Measurements from ENCODE around the gene DIAPH3.

DIAPH3 gene

DNA sequence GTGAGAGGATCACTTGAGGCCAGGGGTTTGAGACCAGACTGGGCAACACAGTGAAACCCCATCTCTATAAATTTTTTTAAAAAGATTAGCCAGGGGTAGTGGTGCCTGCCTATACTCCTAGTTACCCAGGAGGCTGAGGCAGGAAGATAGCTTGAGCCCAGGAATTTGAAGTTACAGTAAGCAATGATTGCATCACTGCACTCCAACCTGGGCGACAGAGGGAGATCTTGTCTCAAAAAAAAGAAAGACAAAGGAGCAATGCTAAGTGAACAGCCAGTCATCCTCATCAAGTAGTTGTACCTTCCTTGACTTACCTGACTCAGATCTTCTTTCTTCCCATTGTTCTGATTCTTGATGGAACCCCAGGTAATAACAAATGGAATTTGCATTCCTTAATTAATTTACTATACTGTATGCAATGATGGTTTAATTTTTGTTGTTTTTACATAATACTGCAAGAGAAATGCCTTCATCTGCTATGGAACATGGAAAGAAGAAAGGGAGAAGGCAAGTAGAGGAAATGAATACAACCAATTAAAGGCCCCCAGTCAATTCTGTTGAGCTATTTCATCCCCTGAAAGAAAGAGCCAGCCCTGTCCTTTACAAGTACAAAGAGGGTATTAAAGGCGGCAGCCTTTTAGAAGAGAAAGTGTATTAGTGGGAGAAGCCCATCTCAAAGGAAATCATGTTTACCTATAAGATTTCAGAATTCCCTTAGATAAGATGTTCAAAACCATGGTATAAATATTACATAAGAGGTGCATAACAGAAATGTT is 316.7 kb downstream of the DIAPH3 start:
- DNase-seq: no peak

DNA sequence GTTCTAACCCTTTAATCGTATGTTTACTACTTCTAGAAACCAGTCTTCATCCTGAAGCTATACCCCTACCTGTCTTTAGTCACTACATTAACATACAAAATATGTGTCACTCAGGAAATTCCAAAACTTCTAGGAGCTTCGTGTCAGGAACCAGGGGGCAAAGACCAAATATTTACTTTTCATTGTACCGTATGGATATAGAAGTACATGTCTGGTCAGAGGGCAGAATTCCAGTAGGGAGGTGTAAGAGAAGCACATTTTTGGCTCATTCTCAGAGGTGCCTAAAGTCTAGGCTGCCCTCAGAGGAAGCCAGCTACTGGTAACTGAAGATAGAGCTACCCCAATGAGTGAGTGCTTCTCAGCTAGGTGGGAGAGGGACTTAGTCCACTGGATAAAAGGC is 320.7 kb downstream of the DIAPH3 start:
- no peak for DNase-seq

DNA sequence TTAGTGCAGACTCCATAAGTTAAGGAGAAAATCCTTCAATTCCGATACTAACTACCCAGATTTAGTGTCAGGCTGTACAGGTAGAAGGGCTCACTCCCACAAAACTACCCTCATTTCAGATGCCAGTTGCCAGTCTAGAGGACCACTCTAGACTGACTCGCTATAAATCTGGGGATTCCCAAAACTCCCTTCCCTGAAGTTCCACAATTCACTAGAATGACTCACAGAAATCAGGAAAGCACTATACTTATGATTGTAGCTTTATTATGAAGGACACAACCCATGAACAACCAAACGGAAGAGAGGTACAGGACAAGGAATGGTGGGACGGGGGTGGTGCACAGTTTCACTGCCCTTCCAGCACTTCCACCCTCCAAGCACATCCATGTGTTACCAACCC is 321.2 kb downstream of the DIAPH3 start:
- no peak for DNase-seq

DNA sequence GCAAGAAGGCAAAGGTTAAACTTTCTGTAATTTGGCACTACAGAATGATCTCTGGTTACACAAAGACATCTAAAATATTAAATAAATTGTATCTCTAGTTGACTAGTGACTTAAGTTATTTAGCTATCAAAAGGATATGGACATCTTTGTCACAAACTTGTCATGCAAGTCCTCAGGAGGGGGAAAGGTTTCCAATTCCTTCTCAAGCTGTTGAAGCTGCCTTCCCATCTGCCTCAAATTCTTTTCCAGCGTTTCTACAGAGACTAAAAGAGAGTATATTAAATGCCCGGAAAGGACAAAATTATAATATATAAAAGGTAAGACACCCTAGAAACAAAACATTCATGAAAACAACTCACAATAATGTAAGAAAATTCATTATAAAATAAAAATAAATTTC is 324.5 kb downstream of the DIAPH3 start:
- DNase-seq: no peak

DNA sequence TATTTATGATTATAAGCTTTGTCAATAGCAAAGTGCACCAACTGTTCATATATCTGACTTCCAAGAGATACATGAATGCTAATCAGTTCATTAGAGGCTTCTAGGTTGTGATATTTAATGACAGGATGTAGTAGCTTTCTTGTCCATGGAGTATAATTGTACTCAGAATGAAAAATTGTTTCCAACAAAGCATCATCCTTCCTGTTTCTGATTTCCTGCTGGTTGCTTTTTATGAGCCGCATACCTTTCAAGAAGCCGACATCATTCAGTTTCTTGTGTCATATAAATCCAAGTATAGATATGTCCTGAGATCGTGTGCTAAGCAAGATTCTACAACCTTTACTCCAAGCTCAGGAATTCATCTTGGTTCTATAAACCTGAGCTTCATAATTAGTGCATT is 326.6 kb downstream of the DIAPH3 start:
- DNase-seq: no peak

DNA sequence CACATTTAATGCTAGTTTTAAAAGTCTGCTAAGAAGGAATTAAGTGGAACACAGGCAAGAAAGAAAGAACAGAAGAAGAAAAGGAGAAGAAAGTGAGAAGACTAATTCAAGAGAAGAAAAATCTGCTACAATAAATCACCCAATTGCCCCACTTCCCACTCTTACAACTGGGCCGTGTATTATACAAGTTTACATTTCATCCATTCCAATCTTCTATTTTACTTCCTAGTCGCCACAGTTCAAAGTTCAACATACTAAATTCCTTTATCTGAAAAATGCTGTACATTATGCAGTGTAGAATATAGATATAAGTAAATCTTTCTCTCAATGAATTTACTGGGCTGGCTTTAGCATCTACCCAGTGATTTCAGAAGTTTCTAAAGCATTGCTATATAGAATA is 328.2 kb downstream of the DIAPH3 start:
- no peak for DNase-seq

DNA sequence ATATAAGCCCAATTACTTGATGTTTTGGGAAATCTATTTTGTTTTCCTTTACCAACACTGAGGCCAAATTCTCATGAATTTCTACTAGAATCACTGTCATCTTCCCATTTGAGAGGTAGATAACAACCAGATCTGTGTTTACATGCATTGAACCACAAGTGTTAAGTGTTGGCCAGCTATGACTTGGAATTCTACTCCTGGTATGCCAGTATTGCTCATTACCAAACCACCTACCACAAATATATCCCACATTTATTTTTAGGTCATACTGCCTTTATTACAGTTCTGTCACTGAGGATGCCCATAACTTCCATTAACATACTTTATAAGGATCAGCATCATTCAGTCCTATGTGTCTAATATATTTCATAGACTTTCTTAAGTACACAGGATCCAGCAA is 328.9 kb downstream of the DIAPH3 start:
- no peak for DNase-seq

DNA sequence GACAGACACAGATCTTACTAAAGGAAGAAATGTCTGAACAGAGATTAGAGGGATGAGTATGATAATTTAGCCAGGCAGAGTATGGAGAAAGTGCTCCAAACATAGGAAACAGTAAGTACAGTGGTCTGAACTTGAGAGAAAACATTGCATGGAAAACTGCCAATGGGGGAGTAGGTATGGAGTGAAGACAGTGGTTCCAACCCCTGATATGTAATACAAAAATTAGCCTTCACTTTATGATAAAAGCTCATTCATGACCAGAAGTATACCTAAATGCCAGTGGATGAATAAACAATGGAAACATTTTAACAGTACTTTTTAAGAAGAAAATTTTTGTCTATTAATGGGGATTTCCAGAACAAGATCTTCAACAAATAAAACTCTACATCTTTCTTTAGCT is 334.0 kb downstream of the DIAPH3 start:
- DNase-seq: no peak

DNA sequence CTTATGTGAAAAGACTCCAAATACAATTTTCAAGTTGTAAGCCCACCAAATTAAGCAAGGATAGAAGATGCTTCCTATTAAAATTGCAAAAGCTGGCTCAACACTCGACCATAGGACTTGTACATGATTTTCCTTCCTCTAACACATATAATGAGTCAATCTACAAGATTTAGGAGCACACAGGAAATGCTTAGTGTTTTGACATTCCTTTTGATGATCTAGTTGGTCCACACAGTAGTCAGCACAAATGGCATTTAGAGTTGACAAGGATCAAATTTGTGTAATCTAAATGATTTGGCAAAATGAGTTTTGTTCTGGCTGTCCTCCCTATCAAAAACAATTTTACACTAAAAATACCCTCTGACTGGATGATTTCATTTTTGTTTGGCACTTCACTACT is 340.2 kb downstream of the DIAPH3 start:
- DNase-seq: no peak

DNA sequence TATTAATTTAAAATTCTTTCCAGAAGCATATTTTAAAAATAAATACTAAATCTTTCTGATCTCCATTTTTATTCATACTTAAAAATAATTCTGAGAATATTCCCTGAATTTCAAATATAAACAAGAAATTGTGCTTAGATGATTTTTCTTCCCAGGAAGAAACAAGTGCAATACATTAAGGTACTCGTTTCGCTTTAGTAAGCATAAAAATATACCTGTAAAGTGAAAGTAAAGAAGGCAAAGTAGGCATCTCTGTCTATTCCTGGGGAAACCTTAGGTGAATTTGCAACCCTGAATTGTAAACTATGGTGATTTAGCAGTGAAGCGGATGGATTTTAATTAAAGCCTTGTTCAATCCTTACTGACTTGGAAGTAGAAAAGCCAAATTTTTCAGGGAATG is 354.2 kb downstream of the DIAPH3 start:
- DNase-seq: no peak

DNA sequence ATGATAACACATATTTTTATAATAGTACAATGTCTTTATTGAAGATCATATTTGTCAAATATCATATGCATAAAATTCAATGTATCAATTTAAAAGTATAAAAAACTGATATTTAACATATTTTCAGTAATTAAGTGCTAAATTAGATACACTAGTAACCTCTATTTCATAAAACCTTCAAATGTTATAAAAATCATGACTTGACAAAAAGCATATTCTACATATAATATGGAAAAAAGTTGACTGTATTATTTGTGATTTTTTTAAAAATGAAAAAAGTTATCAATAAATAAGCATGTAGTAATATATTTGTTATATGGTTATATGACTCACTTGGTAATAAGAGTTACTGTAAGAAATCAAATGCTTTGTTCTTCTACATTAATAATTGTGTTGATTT is 356.9 kb downstream of the DIAPH3 start:
- DNase-seq: no peak

DNA sequence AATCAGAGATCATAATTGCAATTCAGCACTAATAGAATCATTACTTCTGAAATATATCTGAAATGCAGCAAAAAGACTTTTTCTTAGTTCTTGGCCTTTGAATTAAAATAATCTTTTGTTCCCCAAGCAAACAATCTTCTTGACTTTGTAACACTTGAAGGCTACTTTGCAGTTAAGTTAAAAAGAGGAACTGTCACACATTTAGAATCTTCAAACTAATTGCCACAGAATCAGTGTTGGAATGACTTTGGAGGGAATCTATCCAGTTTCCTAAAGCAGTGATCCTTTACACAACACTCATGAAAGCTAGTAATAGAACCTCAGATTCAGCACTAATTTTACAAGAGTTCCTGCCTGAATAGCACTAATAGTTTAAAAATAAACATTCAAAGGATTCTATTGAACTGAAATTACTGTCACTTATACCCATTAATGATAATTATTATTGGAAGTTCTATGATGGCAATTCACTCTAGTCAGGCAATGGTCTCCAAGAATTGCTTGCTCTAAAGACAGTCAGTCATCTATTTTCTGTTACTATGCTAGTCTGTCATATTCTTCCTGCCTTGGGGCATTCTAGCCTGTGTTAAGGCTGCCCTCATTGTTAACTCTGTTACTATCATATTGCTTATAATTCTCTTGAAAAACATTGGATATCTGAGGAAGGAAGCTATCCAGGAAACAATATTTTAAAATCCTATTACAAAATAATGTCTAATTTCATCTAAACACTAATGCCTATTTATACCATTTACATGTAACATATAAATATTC is 362.4 kb downstream of the DIAPH3 start:
- no peak for DNase-seq

DNA sequence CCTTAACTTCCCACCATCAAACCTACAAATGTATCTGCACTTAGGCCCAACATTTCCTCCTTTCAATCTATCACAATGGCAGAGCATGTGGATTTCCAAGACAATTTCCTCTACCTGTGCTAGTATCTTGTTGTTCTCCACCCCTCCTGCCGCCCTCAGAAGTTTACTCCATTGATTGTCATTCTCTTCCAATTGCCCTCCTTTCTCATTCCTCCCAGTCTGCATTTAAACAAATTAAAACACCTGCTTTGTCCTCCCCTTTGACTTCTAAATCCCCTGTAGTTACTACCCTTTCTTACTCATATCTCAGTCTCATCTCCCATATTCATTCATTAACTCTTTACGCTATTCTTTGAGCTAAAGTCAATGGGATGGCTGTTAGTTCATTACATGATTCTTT is 370.6 kb downstream of the DIAPH3 start:
- no peak for DNase-seq

DNA sequence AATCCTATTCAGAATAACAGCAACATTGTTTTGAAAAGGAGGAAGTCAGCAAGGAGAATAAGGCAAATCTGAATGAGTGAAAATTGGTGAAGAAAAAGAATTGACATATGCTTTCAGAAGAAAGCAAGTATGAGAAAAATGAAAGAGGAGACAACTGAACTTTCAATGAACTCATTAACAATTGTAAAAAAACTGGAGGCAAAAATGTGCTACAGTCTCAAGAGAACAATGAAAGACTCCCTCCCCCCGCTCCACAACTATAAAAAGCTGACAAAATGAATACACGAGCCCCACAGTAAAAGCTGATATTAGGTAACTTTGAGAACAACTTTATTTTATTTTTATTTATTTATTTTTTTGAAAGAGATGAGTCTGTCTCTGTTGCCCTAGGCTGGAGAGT is 373.1 kb downstream of the DIAPH3 start:
- no peak for DNase-seq

DNA sequence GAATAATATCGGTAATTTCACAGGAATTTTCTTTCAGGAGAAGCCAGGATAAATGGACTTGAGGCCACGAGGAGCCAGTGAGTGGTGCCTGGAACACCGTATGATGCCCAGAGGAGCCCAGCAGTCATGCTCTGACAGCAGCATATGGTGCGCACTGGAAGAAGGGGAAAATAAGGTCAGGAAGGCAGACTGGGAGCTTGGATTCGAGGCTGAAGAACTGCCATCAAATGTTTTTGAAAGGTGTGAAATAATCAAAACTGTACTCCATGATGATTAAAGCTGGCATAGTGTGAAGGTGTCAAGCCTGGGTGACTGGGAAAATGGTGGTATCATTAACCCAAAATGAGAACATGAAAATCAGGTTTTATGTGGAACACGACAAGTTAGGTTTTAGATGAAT is 374.2 kb downstream of the DIAPH3 start:
- no peak for DNase-seq

DNA sequence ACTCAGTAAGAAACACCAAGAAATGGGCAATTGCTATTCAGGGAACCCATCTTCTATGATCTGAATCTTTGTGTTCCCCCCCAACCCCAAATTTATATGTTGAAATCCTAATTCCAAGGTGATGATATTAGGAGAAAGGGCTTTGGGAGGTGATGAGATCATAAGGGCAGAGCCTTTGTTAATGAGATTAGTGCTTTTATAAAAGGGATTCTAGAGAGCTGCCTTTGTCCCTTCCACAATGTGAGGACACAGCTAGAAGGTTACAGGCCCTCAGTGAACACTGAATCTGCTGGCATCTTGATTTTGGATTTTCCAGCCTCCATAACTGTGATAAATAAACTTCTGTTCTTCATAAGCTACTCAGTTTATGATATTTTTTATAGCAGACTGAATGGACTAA is 376.0 kb downstream of the DIAPH3 start:
- DNase-seq: no peak

DNA sequence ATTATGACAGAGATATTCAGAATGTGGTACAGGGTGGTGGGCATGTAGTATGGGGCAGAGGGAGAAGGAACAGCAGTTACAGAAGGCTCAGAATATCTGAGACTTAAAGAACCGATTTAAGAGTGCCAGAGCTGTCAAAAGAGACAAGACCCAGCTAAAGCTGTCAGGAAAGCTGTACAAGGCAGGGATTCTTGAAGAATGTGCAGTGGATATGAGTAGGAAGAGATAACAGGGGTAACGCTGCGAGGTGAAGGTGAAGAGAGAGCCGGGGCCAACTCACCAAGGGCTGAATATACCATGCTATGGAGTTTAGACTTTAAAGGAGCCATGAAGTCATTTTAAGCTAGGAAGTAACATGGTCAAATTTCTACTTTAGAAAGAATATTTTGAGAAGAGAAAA is 381.0 kb downstream of the DIAPH3 start:
- DNase-seq: no peak

DNA sequence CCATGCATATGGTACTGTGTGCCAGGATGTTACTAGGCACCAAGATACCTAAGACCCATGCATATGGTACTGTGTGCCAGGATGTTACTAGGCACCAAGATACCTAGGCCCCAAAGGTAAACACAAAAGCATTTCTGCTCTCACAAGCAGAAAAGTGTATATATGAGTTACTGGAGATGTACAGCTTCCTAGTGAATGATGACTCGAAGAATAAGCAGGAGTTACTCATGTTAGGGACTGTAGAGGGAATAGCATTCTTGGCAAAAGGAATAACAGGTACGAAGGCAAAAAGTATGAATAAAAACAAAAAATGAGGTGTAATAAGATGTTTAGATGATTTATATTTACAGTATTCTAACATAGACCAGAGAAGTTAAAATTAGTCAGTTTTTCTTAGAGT is 383.7 kb downstream of the DIAPH3 start:
- no peak for DNase-seq

DNA sequence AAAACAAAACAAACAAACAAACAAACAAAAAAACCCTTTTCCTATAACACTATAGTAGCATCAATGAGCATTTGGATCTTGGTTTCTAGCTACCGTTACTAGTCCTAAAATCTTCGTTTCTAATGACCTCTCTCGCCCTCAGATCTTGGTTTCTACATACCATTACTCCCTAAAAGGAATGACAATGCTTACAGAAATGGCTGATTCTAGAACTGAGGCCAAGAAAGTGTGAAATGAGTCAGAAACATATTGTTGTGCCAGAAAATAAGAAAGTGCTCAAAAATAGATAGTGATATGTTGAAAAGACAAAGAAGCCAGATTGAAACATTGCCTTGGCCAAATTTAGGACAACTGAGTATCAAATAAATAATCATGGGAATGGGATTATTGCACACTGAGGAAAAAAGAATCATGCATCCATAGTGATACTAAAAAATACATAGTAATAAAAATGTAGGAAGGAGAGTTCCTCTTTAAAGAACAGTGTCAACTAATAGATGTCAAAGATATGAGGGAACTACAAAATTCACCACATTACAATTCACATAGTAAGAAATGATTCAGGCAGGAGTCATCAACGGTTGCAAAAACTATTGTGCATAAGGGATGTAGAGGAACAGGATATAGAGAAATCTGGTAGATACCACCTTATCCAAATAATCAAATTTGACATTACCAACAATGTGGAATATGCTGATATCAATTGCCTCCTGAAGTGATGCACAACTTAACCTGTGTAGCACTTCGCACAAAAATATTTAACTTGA is 386.6 kb downstream of the DIAPH3 start:
- no peak for DNase-seq

DNA sequence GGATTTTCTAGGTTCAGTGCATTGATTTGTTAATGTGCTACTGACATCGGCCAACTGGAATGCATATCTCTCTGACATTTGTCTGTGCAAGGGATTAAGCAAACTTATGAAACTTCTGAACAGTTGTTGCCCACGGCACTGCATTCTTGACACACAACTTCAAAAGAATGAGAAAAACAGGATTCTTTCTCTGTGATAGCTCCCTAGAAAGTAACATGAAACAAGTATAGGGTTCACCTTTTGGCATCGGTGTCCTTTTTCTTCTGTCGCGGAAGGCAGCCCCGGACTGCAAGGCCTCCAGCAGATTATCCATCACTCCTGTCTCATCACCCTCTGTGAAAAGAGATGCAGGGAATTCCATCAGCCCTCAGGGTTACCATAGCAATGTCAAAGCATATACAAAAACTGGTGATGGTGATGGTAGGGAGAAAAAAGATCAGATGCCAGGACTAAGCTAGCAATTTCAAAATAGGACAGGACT is 389.2 kb downstream of the DIAPH3 start:
- DNase-seq: peak; percentile 3

DNA sequence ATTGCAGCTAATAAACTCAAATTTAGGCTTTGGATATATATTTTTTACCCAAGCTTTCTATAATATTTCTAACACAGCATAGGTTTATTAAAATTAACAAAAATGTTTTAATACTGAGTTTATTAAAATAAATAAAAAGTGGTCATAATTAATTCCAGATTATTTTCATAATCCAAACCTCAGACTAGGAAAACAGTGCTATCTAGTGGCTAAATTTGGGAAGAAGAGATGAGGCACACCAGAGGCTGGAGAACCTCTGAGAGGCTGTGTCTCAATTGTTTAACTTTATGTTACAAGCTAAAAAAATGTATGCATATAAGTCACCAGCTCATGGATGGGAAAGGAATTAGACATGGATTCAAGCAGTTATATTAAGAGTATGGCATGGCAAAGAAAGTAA is 392.5 kb downstream of the DIAPH3 start:
- DNase-seq: no peak

DNA sequence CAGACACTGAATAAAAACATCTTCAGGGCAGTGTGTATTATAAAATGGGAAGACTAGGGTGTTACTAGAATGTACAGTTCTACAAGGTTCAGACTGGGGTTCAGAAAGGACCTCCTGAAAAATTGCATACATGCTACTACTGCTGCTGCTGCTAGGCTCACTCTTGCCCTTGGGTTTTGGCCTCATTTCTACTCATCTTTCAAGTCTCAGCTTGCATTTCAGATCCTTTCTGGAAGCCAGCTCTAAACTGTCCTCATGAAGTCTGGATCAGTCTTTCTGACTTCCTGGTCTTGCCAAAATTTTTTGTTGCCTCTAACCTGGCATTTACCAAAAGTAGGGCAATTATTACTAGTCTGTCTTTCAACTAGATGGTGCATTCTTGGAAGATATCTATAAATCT is 393.3 kb downstream of the DIAPH3 start:
- no peak for DNase-seq

DNA sequence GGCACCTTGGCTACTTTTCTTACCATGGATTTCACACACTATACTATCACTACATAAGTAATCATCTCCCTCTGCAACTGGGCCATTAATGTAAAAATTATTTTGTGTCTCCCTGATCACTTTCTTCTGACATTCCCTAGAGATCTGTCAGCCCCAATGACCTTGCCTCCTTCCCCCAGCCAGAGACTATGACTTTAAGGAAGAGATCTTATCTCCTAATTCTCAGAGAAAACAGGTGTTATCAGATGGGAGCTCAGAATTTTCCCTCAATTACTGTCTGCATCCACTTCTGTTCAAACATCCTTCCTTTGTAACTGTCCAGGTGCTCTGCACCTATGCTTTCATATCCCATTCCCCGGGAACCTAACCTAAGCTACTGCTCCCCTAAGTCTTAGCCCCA is 397.5 kb downstream of the DIAPH3 start:
- DNase-seq: no peak

Data from T1000 (cell line).